Fibroblast of mammary gland (primary cell): ENCODE data around the gene WFS1.

Source experiments
- DNase-seq: peaks from one replicate; pipeline ENCODE4 v3.0.0-alpha.2; 2010; ENCODE audit warnings: low read depth
- H3K4me3 ChIP-seq: 2 replicates; pipeline ENCODE4 v1.5.1; 2011; ENCODE audit warnings: low read depth, mild to moderate bottlenecking, low read length, moderate library complexity; ENCODE audit not compliant: control insufficient read depth
- TF ChIP-seq, protein P1 (sequence below): conservative IDR thresholded peaks from 2 replicates; pipeline ENCODE4 v1.5.1; 2011; ENCODE audit warnings: low read depth, low read length, inconsistent platforms; ENCODE audit not compliant: control insufficient read depth, insufficient read depth

Gene WFS1

GRCh38 chr4:6235901-6236640 lies 33.6 kb upstream of the WFS1 start:
- no peak for DNase-seq
- TF ChIP-seq, protein P1, sequence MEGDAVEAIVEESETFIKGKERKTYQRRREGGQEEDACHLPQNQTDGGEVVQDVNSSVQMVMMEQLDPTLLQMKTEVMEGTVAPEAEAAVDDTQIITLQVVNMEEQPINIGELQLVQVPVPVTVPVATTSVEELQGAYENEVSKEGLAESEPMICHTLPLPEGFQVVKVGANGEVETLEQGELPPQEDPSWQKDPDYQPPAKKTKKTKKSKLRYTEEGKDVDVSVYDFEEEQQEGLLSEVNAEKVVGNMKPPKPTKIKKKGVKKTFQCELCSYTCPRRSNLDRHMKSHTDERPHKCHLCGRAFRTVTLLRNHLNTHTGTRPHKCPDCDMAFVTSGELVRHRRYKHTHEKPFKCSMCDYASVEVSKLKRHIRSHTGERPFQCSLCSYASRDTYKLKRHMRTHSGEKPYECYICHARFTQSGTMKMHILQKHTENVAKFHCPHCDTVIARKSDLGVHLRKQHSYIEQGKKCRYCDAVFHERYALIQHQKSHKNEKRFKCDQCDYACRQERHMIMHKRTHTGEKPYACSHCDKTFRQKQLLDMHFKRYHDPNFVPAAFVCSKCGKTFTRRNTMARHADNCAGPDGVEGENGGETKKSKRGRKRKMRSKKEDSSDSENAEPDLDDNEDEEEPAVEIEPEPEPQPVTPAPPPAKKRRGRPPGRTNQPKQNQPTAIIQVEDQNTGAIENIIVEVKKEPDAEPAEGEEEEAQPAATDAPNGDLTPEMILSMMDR = no peak

GRCh38 chr4:6236816-6237390 lies 32.7 kb upstream of the WFS1 start:
- no peak for DNase-seq
- TF ChIP-seq, protein P1 = no peak
- H3K4me3 ChIP-seq = no peak overlapping the region

More at GRCh38 chr4:6235901-6236640, 33.6 kb upstream of the WFS1 start:
- no peak overlapping the region for H3K4me3 ChIP-seq

- DNase-seq = no peak
- H3K4me3 ChIP-seq = no peak overlapping the region
- TF ChIP-seq, protein P1 = no peak
These were observed 30.2 kb upstream of the WFS1 start for GRCh38 chr4:6239486-6239885.

- H3K4me3 ChIP-seq = no peak overlapping the region
- TF ChIP-seq, protein P1 = no peak
- no peak for DNase-seq
These were observed 29.7 kb upstream of the WFS1 start for GRCh38 chr4:6239968-6240367.

DNA sequence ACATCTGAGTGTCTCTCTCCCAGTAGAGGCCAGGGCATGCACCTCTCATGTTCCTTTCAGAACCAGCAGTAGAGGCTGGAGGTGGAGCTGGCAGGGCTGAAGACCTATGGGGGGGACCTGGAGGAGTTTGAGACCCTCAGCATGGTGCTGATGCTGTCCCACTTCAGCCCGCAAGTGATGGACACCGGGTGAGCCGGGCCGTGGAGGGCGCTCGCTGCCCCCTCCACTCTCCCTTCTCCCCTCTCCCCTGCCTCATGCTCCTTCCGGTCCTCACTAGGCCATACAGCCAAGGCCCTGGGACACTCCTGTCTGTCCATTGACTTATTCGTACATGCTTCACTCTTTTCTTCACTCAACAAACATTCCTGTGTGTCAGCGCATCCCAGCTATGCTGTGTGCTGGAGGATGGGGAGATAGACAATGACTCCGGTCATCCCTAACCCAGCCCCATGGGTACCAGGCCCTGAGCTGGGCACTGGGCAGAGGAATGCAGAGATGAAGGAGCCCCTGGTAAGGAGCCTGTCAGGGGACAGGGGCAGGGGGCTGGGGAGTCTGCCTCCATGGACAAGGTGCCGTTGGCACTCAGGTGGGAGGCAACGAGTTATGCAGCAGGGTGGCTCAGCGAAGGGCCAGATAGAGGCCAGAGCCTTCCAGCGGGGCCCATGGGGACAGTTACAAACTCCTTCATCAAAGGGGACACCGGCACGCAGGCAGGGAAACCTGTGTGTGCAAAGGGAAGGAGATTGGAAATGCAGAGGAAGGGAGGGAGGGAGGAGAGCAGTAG lies 28.4 kb upstream of the WFS1 start:
- TF ChIP-seq, protein P1 = no peak
- no peak for DNase-seq
- no peak overlapping the region for H3K4me3 ChIP-seq

DNA sequence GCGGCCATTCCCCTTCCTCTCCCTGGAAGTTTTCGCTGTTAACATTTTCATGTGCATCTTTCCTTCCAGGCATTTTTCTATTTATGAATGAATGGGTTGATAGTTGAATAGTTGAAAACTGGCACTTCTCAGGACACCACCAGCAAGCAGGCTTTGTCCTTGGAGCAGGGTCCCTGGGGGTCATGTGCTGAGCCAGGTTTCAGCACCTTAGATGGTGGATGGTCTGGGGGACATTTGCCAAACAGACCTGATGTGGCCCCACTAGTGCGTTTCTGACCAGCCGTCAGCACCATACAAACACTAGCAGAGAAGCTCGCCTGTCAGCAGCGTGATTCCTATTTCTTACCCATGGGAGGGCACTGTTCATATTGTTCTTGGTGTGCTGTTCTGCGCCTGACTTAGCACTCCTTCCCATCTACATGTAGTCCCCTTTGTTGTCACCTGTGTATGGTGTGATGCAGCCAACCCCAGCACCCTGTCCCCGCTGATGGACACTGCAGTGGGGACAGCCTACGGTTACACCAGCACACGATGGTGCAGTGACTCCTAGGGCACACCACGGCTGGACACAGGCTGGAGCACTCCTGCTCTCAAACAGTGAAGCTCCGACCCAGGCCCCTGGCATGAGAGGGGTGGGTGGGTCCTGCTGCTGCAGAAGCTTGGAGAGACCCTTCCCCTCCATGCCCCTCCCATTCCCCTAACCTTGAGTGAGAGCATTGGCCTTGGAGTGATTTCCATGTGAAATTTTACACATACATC lies 27.2 kb upstream of the WFS1 start:
- H3K4me3 ChIP-seq = no peak overlapping the region
- TF ChIP-seq, protein P1 = no peak
- DNase-seq = no peak
